HCT116 (cell line): ENCODE data around the gene KRT81. TPM values are rescaled to one million over a fixed set of nuclear protein-coding genes. Genes with fewer than 3 reads are reported as not detected.

Experiments
- ATAC-seq: fragments of 200-7000 bp; cut with Tn5 transposase; 2 replicates; pipeline ENCODE4 v1.9.1; 2020; ENCODE audit warnings: mild to moderate bottlenecking, moderate library complexity
- BruUV-seq: library from RNA; stranded (reverse); fragments of 400-500 nt; replicated peaks from 2 replicates; lab custom pipeline; 2021; lab: Mats Ljungman, UMichigan
- CTCF ChIA-PET: fragments of 300-600 bp; sonication (Branson Sonifier 250); formaldehyde crosslinking; loops from one replicate; lab custom pipeline; 2021; ENCODE audit warnings: antibody characterized with exemption; lab: Charles Lee
- POLR2A ChIA-PET: fragments of 300-600, 350-600 bp; sonication (Branson Sonifier 250); formaldehyde crosslinking; loops from one replicate; lab custom pipeline; 2021; ENCODE audit warnings: antibody characterized with exemption; lab: Charles Lee
- RAD21 ChIA-PET, 2 experiments: fragments of 300-600 bp; sonication (Branson Sonifier 250); formaldehyde crosslinking; loops; one replicate each; lab custom pipeline; 2023; ENCODE audit warnings: low total read pairs in 2 of 2; ENCODE audit not compliant: uncharacterized antibody in 2 of 2, unreplicated experiment in 2 of 2, low non-redundant PET in 1 of 2; lab: Charles Lee
- DNase-seq: peaks from one replicate; pipeline ENCODE4 v3.0.0-alpha.2; 2010; ENCODE audit warnings: low read depth, low spot score
- H2AFZ ChIP-seq: fragments of 200-600 bp; shearing (Covaris generic), sonication (generic); 2 replicates; pipeline ENCODE4 v1.6.1; 2017; ENCODE audit warnings: low read depth, mixed run types, mixed read lengths, antibody characterized with exemption, low read length; ENCODE audit not compliant: poor library complexity, severe bottlenecking
- H3K27ac ChIP-seq: 2 replicates; pipeline ENCODE4 v1.5.1; 2012; ENCODE audit warnings: low read depth, low read length
- H3K27me3 ChIP-seq: fragments of 200-600 bp; sonication (generic); 2 replicates; pipeline ENCODE4 v1.6.1; 2016; ENCODE audit warnings: mixed run types, low read length, mixed read lengths; ENCODE audit not compliant: insufficient read depth
- H3K36me3 ChIP-seq, 2 experiments: fragments of 200-500 bp in 1 of 2; fragments of 200-600 bp in 1 of 2; sonication (Bioruptor generic) in 1 of 2; sonication (generic) in 1 of 2; 2 replicates each; pipeline versions ENCODE4 v1.5.1 to v1.6.1; 2014 to 2016; ENCODE audit warnings: low read length in 2 of 2, inconsistent platforms in 1 of 2, mixed read lengths in 1 of 2, mixed run types in 1 of 2; ENCODE audit not compliant: insufficient read depth in 2 of 2, control insufficient read depth in 1 of 2
- H3K4me1 ChIP-seq, 2 experiments: fragments of 200-600 bp in 1 of 2; sonication (generic) in 1 of 2; 2 replicates each; pipeline versions ENCODE4 v1.5.1 to v1.6.1; 2012 to 2017; ENCODE audit warnings: low read length in 2 of 2, inconsistent platforms in 1 of 2, mild to moderate bottlenecking in 1 of 2, mixed read lengths in 1 of 2, mixed run types in 1 of 2, moderate library complexity in 1 of 2; ENCODE audit not compliant: insufficient read depth in 2 of 2, control insufficient read depth in 1 of 2
- H3K4me2 ChIP-seq: fragments of 200-600 bp; sonication (generic); 2 replicates; pipeline ENCODE4 v1.6.1; 2017; ENCODE audit warnings: mixed run types, low read length, mixed read lengths
- H3K4me3 ChIP-seq, 2 experiments: fragments of 200-600 bp in 1 of 2; sonication (generic) in 1 of 2; replicated peaks in 1 of 2; 2 replicates each; pipeline ENCODE4 v1.5.1; 2011 to 2016; ENCODE audit warnings: low read length in 2 of 2, control low read depth in 1 of 2, low read depth in 1 of 2, mild to moderate bottlenecking in 1 of 2, mixed read lengths in 1 of 2, mixed run types in 1 of 2
- H3K79me2 ChIP-seq: fragments of 200-600 bp; sonication (generic); 2 replicates; pipeline ENCODE4 v1.6.1; 2017; ENCODE audit warnings: mild to moderate bottlenecking, mixed run types, low read length, moderate library complexity, mixed read lengths; ENCODE audit not compliant: insufficient read depth
- H3K9ac ChIP-seq: fragments of 200-600 bp; sonication (generic); 2 replicates; pipeline ENCODE4 v1.6.1; 2016; ENCODE audit warnings: low read length, mixed read lengths
- H3K9me2 ChIP-seq: fragments of 200-600 bp; sonication (generic), shearing (Covaris generic); 2 replicates; pipeline ENCODE4 v1.6.1; 2017; ENCODE audit warnings: mixed run types, mild to moderate bottlenecking, moderate library complexity; ENCODE audit not compliant: insufficient read depth
- H3K9me3 ChIP-seq, 2 experiments: fragments of 200-500 bp in 1 of 2; fragments of 200-600 bp in 1 of 2; sonication (Bioruptor generic) in 1 of 2; sonication (generic) in 1 of 2; 2 replicates each; pipeline ENCODE4 v1.6.1; 2014 to 2017; ENCODE audit warnings: low read length in 2 of 2, mixed read lengths in 2 of 2, inconsistent platforms in 1 of 2, low read depth in 1 of 2, mild to moderate bottlenecking in 1 of 2, mixed run types in 1 of 2, moderate library complexity in 1 of 2; ENCODE audit not compliant: control insufficient read depth in 1 of 2, insufficient read depth in 1 of 2
- H4K20me1 ChIP-seq: fragments of 200-600 bp; sonication (generic), shearing (Covaris generic); 2 replicates; pipeline ENCODE4 v1.6.1; 2017; ENCODE audit warnings: mixed run types, mild to moderate bottlenecking, moderate library complexity; ENCODE audit not compliant: insufficient read depth
- ATF3 ChIP-seq: IDR thresholded peaks from 2 replicates; pipeline ENCODE4 v1.6.1; 2012
- CBX3 ChIP-seq: IDR thresholded peaks from 2 replicates; pipeline ENCODE4 v1.6.1; 2012; ENCODE audit warnings: low read depth
- ELF1 ChIP-seq: IDR thresholded peaks from 2 replicates; pipeline ENCODE4 v1.6.1; 2012; ENCODE audit warnings: low read depth, borderline replicate concordance
- EZH2 ChIP-seq: fragments of 200-600 bp; sonication (generic); IDR thresholded peaks from 2 replicates; pipeline ENCODE4 v1.6.1; 2017; ENCODE audit warnings: antibody characterized with exemption, mixed run types
- POLR2A ChIP-seq: IDR thresholded peaks from 2 replicates; pipeline ENCODE4 v1.7.0; 2011; ENCODE audit warnings: borderline replicate concordance; ENCODE audit not compliant: insufficient read depth, insufficient read length; ENCODE audit errors: extremely low read depth
- SP1 ChIP-seq: IDR thresholded peaks from 2 replicates; pipeline ENCODE4 v1.6.1; 2012; ENCODE audit warnings: low read depth
- TCF7L2 ChIP-seq: IDR thresholded peaks from 2 replicates; pipeline ENCODE4 v1.7.0; 2011; ENCODE audit warnings: borderline replicate concordance, inconsistent platforms; ENCODE audit not compliant: insufficient read depth, insufficient read length; ENCODE audit errors: extremely low read depth
- ZNF274 ChIP-seq: fragments of 200-500 bp; sonication (Bioruptor generic); IDR thresholded peaks from 2 replicates; pipeline ENCODE4 v1.6.1; 2014; ENCODE audit warnings: mild to moderate bottlenecking, low read depth, low read length, inconsistent platforms
- intact Hi-C: fragments of 100-400 bp; cut with micrococcal nuclease; formaldehyde crosslinking; loops from 2 replicates; pipeline ENCODE4 v1.10.0; 2022
- total RNA-seq: library from RNA; stranded (reverse); gene quantifications from one replicate; pipeline ENCODE4 v1.2.1, GENCODE V29; 2021; ENCODE audit not compliant: unreplicated experiment
- TF ChIP-seq, protein P1 (sequence below): IDR thresholded peaks from 2 replicates; pipeline ENCODE4 v1.6.1; 2012; ENCODE audit warnings: low read depth

KRT81 gene
- total RNA-seq, 1 experiment from 2014 or later, result 0.84 TPM

- H3K36me3 ChIP-seq, result no peaks in the 10 kb centered on the region
- RAD21 ChIA-PET, result no interaction called here
- no peak for DNase-seq
- ATAC-seq, result no peak
- H2AFZ ChIP-seq, result no peak overlapping the region
- intact Hi-C loops, result no loop called here
- H4K20me1 ChIP-seq, result no peaks in the 10 kb centered on the region
- BruUV-seq, result no TSS peak
- no peak overlapping the region for H3K27ac ChIP-seq
- POLR2A ChIA-PET, result no interaction called here
- TF ChIP-seq ZNF274 (no peak), SP1 (no peak), POLR2A (no peak), EZH2 (no peak), ATF3 (no peak), ELF1 (no peak), TCF7L2 (no peak), CBX3 (no peak)
- TF ChIP-seq, protein P1, sequence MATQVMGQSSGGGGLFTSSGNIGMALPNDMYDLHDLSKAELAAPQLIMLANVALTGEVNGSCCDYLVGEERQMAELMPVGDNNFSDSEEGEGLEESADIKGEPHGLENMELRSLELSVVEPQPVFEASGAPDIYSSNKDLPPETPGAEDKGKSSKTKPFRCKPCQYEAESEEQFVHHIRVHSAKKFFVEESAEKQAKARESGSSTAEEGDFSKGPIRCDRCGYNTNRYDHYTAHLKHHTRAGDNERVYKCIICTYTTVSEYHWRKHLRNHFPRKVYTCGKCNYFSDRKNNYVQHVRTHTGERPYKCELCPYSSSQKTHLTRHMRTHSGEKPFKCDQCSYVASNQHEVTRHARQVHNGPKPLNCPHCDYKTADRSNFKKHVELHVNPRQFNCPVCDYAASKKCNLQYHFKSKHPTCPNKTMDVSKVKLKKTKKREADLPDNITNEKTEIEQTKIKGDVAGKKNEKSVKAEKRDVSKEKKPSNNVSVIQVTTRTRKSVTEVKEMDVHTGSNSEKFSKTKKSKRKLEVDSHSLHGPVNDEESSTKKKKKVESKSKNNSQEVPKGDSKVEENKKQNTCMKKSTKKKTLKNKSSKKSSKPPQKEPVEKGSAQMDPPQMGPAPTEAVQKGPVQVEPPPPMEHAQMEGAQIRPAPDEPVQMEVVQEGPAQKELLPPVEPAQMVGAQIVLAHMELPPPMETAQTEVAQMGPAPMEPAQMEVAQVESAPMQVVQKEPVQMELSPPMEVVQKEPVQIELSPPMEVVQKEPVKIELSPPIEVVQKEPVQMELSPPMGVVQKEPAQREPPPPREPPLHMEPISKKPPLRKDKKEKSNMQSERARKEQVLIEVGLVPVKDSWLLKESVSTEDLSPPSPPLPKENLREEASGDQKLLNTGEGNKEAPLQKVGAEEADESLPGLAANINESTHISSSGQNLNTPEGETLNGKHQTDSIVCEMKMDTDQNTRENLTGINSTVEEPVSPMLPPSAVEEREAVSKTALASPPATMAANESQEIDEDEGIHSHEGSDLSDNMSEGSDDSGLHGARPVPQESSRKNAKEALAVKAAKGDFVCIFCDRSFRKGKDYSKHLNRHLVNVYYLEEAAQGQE, result no peak
- no peak overlapping the region for H3K4me3 ChIP-seq
- no peaks in the 10 kb centered on the region for H3K79me2 ChIP-seq
- H3K4me2 ChIP-seq, result no peak overlapping the region
- CTCF ChIA-PET, result interaction anchor here (1.2 kb wide), 1 partner anchor 17 kb away, joined by 3 read pairs; no protein-coding TSS in a partner anchor
- no peaks in the 10 kb centered on the region for H3K9me3 ChIP-seq
- no peaks in the 10 kb centered on the region for H3K9me2 ChIP-seq
- H3K9ac ChIP-seq, result no peak overlapping the region
- no peaks in the 10 kb centered on the region for H3K27me3 ChIP-seq
- peaks cover 17 to 25% of the 10 kb centered on the region in 2 experiments for H3K4me1 ChIP-seq
Measured at GRCh38 chr12:52262286-52262685, 29.0 kb downstream of the KRT81 start.
